Measurements from ENCODE around the gene RBMS3.
A peak's percentile ranks its signal among the peaks of the same experiment; 100 is the strongest.

RBMS3 gene

DNA sequence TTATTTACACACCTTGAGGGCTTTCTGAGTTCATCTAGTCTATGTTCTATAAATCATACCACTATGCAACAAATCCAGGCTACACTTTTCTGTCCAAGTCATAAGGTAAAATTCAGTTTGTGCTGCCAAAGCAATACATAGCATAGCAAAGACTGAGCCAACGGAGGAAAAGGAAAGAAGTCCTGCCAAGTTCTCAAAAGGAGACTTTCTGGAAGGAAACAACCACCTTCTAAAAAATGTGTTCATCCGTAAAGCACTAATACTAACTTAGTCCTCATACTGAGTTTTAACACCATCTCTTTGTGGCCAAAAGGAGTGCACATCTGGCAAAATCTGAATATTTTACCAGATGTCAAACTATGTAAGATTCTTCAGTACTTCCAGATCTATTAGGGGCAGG is 620.2 kb downstream of the RBMS3 start:
- Histone ChIP-seq H3K36me3 (ENCODE audit: control insufficient read depth in 1 of 2, insufficient read depth in 2 of 2, low read length in 2 of 2) (no peaks in the 10 kb centered on the region), H3K27ac (ENCODE audit: low read depth, low read length) (no peak overlapping the region), H3K4me1 (ENCODE audit: control insufficient read depth in 1 of 2, insufficient read depth in 2 of 2, low read length in 2 of 2) (no peaks in the 10 kb centered on the region), H3K14ac (ENCODE audit: low read length) (no peak overlapping the region), H3K4ac (ENCODE audit: low read depth, low read length) (no peak overlapping the region), H3K27me3 (ENCODE audit: insufficient read depth, low read length) (no peaks in the 10 kb centered on the region), H2AK5ac (ENCODE audit: low read length) (no peak overlapping the region), H2AFZ (ENCODE audit: insufficient read depth, low read length, poor library complexity) (no peak overlapping the region), H4K91ac (ENCODE audit: low read depth, low read length) (no peak overlapping the region), H3K79me2 (ENCODE audit: control insufficient read depth, insufficient read depth, low read length, poor library complexity) (no peaks in the 10 kb centered on the region), H3K9ac (ENCODE audit: low read length) (no peak overlapping the region), H2BK120ac (ENCODE audit: insufficient read depth, low read length, poor library complexity) (no peak overlapping the region), H3K9me3 (ENCODE audit: insufficient read depth, low read depth, low read length) (no peaks in the 10 kb centered on the region), H3K18ac (ENCODE audit: low read length) (no peak overlapping the region), H3K79me1 (ENCODE audit: low read length) (no peaks in the 10 kb centered on the region), H3K4me3 (ENCODE audit: low read depth, low read length) (no peak overlapping the region), H4K8ac (ENCODE audit: low read depth, low read length) (no peak overlapping the region), H4K12ac (ENCODE audit: low read depth, low read length) (no peak overlapping the region), H3K23ac (ENCODE audit: low read length) (no peak overlapping the region), H2BK5ac (ENCODE audit: low read depth, low read length, poor library complexity) (no peak overlapping the region), H2BK12ac (ENCODE audit: low read length) (no peak overlapping the region), H3K4me2 (ENCODE audit: low read length) (no peak overlapping the region)
- DNase-seq, result no peak
- WGBS (ENCODE audit: extremely low coverage, insufficient coverage, insufficient read length), result no CpG with 5 or more reads among the region's 2 CpGs

DNA sequence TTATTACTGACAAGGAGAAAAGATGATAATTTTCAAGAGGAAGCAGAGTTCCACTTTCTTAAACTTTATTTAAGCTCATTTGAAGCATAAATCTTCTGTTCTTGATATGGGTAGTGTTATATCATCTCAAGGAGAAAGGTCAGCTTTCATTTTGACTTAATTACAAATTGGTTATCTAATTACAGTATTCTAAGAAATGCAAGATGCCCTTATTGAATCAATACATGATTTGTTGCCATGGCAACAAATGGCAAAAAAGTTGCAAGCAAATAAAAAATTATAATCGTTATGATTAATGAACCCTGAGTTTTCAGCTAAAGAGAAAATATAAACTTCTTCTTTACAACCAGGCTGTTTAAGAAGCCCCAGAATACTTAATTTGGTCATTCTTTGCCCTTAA is 622.7 kb downstream of the RBMS3 start:
- Histone ChIP-seq H3K18ac (ENCODE audit: low read length) (no peak overlapping the region), H3K36me3 (ENCODE audit: control insufficient read depth in 1 of 2, insufficient read depth in 2 of 2, low read length in 2 of 2) (no peaks in the 10 kb centered on the region), H3K23ac (ENCODE audit: low read length) (no peak overlapping the region), H3K14ac (ENCODE audit: low read length) (no peak overlapping the region), H3K4ac (ENCODE audit: low read depth, low read length) (no peak overlapping the region), H2AFZ (ENCODE audit: insufficient read depth, low read length, poor library complexity) (no peak overlapping the region), H4K91ac (ENCODE audit: low read depth, low read length) (no peak overlapping the region), H3K79me1 (ENCODE audit: low read length) (no peaks in the 10 kb centered on the region), H3K4me2 (ENCODE audit: low read length) (no peak overlapping the region), H2BK12ac (ENCODE audit: low read length) (no peak overlapping the region), H3K9me3 (ENCODE audit: insufficient read depth, low read depth, low read length) (no peaks in the 10 kb centered on the region), H3K27ac (ENCODE audit: low read depth, low read length) (no peak overlapping the region), H3K27me3 (ENCODE audit: insufficient read depth, low read length) (no peaks in the 10 kb centered on the region), H2AK5ac (ENCODE audit: low read length) (no peak overlapping the region), H2BK120ac (ENCODE audit: insufficient read depth, low read length, poor library complexity) (no peak overlapping the region), H3K79me2 (ENCODE audit: control insufficient read depth, insufficient read depth, low read length, poor library complexity) (no peaks in the 10 kb centered on the region), H3K4me1 (ENCODE audit: control insufficient read depth in 1 of 2, insufficient read depth in 2 of 2, low read length in 2 of 2) (no peaks in the 10 kb centered on the region), H3K4me3 (ENCODE audit: low read depth, low read length) (no peak overlapping the region), H4K12ac (ENCODE audit: low read depth, low read length) (no peak overlapping the region), H2BK5ac (ENCODE audit: low read depth, low read length, poor library complexity) (no peak overlapping the region), H3K9ac (ENCODE audit: low read length) (no peak overlapping the region), H4K8ac (ENCODE audit: low read depth, low read length) (no peak overlapping the region)
- no peak for DNase-seq
- no CpG with 5 or more reads among the region's 1 CpG for WGBS (ENCODE audit: extremely low coverage, insufficient coverage, insufficient read length)

DNA sequence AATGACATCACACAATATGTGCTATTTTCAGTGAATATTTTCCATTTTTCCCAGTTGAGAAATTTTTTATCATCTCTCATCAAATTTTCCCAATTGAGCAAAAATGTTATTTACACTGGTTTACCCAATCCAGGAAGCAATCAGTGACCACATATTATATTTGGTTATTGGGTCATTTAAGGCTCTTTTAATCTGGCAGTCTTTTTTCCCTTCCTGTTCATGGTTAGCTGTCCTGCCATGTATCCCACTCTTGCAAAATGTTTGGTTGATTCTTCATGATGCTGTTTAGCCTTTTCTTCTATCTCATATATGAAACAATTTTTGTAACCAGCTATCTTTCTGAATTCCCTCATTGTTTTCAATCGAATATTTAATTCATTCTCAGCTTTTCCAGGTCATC is 626.0 kb downstream of the RBMS3 start:
- no peak overlapping the region for H3K14ac ChIP-seq (ENCODE audit: low read length)
- H2BK120ac ChIP-seq (ENCODE audit: insufficient read depth, low read length, poor library complexity), result no peak overlapping the region
- no peak overlapping the region for H3K27ac ChIP-seq (ENCODE audit: low read depth, low read length)
- no peak overlapping the region for H2AFZ ChIP-seq (ENCODE audit: insufficient read depth, low read length, poor library complexity)
- no peak overlapping the region for H4K8ac ChIP-seq (ENCODE audit: low read depth, low read length)
- H4K91ac ChIP-seq (ENCODE audit: low read depth, low read length), result no peak overlapping the region
- H3K79me1 ChIP-seq (ENCODE audit: low read length), result no peaks in the 10 kb centered on the region
- H3K4me3 ChIP-seq (ENCODE audit: low read depth, low read length), result no peak overlapping the region
- H2BK5ac ChIP-seq (ENCODE audit: low read depth, low read length, poor library complexity), result no peak overlapping the region
- no peak overlapping the region for H3K23ac ChIP-seq (ENCODE audit: low read length)
- H3K27me3 ChIP-seq (ENCODE audit: insufficient read depth, low read length), result no peaks in the 10 kb centered on the region
- H3K4ac ChIP-seq (ENCODE audit: low read depth, low read length), result no peak overlapping the region
- no CpG with 5 or more reads among the region's 1 CpG for WGBS (ENCODE audit: extremely low coverage, insufficient coverage, insufficient read length)
- no peak overlapping the region for H4K12ac ChIP-seq (ENCODE audit: low read depth, low read length)
- H3K79me2 ChIP-seq (ENCODE audit: control insufficient read depth, insufficient read depth, low read length, poor library complexity), result no peaks in the 10 kb centered on the region
- no peak overlapping the region for H3K18ac ChIP-seq (ENCODE audit: low read length)
- no peaks in the 10 kb centered on the region for H3K9me3 ChIP-seq (ENCODE audit: insufficient read depth, low read depth, low read length)
- H3K4me2 ChIP-seq (ENCODE audit: low read length), result no peak overlapping the region
- no peaks in the 10 kb centered on the region for H3K4me1 ChIP-seq (ENCODE audit: control insufficient read depth in 1 of 2, insufficient read depth in 2 of 2, low read length in 2 of 2)
- peak in 1 of 2 donors; percentile 16 for DNase-seq
- H2BK12ac ChIP-seq (ENCODE audit: low read length), result no peak overlapping the region
- H3K9ac ChIP-seq (ENCODE audit: low read length), result no peak overlapping the region
- no peaks in the 10 kb centered on the region for H3K36me3 ChIP-seq (ENCODE audit: control insufficient read depth in 1 of 2, insufficient read depth in 2 of 2, low read length in 2 of 2)
- H2AK5ac ChIP-seq (ENCODE audit: low read length), result no peak overlapping the region

DNA sequence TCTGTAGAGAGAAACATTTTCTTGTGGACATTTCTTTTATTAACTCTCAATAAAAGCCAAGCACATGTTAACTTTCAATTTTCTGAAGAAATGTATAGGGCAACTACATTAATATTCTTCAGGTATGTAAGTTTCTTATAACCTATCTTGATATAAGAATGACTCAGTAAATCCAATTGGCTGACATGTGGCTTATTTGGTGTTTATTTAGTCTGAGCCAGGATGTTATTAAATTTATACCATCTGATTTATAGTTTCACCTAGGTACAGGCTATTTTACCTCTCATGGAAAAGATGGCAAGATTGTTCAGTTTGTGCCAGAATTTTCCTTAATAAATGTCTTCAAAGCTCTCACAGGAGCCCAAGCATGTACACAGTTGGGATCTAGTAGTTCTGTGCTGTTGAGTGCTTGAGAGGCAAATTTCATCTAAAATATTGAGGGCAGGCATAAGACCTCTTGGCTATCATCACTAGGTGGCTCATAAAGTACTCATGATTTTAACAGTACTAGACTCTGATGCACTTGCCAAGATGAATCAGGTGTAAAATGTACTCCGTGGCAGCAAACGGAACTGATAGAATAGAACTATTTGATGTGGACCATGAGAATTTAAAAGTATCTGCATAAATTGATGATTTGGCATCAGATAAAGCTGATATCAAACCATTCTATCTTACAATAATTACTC is 631.9 kb downstream of the RBMS3 start:
- no peak overlapping the region for H3K14ac ChIP-seq (ENCODE audit: low read length)
- H2BK5ac ChIP-seq (ENCODE audit: low read depth, low read length, poor library complexity), result no peak overlapping the region
- H3K9ac ChIP-seq (ENCODE audit: low read length), result no peak overlapping the region
- no peak overlapping the region for H2AK5ac ChIP-seq (ENCODE audit: low read length)
- WGBS (ENCODE audit: extremely low coverage, insufficient coverage, insufficient read length), result no CpG with 5 or more reads among the region's 2 CpGs
- H2AFZ ChIP-seq (ENCODE audit: insufficient read depth, low read length, poor library complexity), result no peak overlapping the region
- H3K79me2 ChIP-seq (ENCODE audit: control insufficient read depth, insufficient read depth, low read length, poor library complexity), result no peaks in the 10 kb centered on the region
- no peak overlapping the region for H3K23ac ChIP-seq (ENCODE audit: low read length)
- no peaks in the 10 kb centered on the region for H3K79me1 ChIP-seq (ENCODE audit: low read length)
- H2BK120ac ChIP-seq (ENCODE audit: insufficient read depth, low read length, poor library complexity), result no peak overlapping the region
- no peaks in the 10 kb centered on the region for H3K27me3 ChIP-seq (ENCODE audit: insufficient read depth, low read length)
- DNase-seq, result no peak
- no peak overlapping the region for H4K91ac ChIP-seq (ENCODE audit: low read depth, low read length)
- H3K4ac ChIP-seq (ENCODE audit: low read depth, low read length), result no peak overlapping the region
- no peak overlapping the region for H2BK12ac ChIP-seq (ENCODE audit: low read length)
- no peak overlapping the region for H3K27ac ChIP-seq (ENCODE audit: low read depth, low read length)
- no peaks in the 10 kb centered on the region for H3K36me3 ChIP-seq (ENCODE audit: control insufficient read depth in 1 of 2, insufficient read depth in 2 of 2, low read length in 2 of 2)
- no peak overlapping the region for H3K4me3 ChIP-seq (ENCODE audit: low read depth, low read length)
- no peak overlapping the region for H3K4me2 ChIP-seq (ENCODE audit: low read length)
- H3K4me1 ChIP-seq (ENCODE audit: control insufficient read depth in 1 of 2, insufficient read depth in 2 of 2, low read length in 2 of 2), result no peaks in the 10 kb centered on the region
- no peak overlapping the region for H4K8ac ChIP-seq (ENCODE audit: low read depth, low read length)
- H3K9me3 ChIP-seq (ENCODE audit: insufficient read depth, low read depth, low read length), result no peaks in the 10 kb centered on the region
- no peak overlapping the region for H3K18ac ChIP-seq (ENCODE audit: low read length)
- H4K12ac ChIP-seq (ENCODE audit: low read depth, low read length), result no peak overlapping the region
